Cortex of kidney (tissue), 1 donor: Measurements from ENCODE around the gene VPS29.
"Not testable (repeated sequence)": the region's sequence is repeated elsewhere in the genome, so short reads cannot be mapped to it uniquely, and the experiment has no call there.

Experiments
- DNase-seq: peaks from one replicate; lab custom pipeline; 2025; lab: John Stamatoyannopoulos, UW

VPS29 gene

DNA sequence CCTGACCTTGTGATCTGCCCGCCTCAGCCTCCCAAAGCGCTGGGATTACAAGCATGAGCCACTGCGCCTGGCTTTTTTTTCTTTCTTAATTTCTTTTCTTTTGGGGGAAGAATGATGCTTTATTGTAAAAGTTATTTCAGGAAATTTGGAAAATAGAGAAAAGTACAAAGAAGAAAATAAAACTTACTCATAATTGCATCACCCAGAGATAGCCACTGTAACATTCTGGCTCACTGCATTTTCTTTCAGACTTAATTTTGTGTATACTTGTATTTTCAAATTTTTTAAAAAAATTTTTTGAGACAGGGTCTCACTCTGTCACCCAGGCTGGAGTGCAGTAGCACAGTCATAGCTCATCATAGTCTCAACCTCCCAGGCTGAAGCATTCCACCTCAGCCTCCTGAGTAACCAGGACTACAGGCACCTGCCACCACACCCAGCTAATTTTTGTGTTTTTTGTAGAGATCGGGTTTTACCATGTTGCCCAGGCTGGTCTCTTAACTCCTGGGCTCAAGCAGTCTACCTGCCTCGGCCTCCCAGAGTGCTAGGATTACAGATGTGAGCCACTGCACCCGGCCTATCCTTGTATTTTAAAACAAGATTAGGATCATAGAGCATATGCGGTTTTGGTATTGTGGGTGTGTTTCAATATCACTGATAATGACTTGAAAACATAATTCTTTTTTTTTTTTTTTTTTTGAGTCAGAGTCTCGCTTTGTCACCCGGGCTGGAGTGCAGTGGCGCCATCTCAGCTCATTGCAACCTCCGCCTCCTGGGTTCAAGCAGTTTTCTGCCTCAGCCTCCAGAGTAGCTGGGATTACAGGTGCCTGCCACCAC lies 19.2 kb upstream of the VPS29 start:
- DNase-seq: not testable (repeated sequence)

DNA sequence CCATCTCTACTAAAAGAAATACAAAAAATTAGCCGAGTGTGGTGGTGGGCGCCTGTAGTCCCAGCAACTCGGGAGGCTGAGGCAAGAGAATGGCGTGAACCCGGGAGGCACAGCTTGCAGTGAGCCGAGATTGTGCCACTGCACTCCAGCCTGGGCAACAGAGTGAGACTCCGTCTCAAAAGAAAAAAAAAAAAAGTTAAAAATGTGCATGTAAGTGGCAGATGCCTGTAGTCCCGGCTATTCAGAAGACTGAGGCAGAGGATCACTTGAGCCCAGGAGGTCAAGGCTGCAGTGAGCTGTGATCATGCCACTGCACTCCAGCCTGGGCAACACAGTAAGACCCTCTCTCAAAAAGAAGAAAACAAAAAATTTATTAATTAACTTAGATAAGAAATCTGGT lies 16.1 kb upstream of the VPS29 start:
- not testable (repeated sequence) for DNase-seq

DNA sequence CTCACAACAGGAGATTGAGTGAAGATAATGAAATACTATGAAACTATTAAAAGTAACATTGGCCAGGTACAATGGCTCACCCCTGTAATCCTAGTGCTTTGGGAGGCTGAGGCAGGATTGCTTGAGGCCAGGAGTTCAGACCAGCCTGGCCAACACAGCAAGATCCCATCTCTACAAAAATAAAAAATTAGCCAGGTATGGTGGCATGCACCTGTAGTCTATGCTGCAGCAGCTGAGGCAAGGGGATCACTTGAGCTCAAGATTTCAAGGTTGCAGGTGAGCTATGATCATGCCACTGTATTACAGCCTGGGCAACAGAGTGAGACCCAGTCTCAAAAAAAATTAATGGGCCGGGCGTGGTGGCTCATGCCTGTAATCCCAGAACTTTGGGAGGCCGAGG lies 15.1 kb upstream of the VPS29 start:
- DNase-seq: no peak

DNA sequence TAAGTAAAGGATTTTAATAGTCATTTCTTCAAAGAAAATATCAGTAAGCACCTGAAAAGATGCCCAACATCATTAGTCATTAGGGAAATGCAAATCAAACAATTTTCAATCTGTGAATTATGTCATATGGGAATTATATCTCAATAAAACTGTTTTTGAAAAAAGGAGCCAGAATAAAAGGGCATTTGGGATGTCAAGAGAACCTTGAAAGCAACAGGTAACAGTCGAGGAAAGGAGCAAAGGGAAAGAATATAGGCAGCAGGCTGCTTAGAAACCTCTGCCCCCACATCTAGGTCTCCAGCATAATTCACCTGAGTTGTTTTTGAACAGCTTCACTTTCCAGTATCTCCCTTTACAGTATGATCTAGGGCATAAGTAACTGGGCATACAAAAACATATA lies 12.5 kb upstream of the VPS29 start:
- no peak for DNase-seq

DNA sequence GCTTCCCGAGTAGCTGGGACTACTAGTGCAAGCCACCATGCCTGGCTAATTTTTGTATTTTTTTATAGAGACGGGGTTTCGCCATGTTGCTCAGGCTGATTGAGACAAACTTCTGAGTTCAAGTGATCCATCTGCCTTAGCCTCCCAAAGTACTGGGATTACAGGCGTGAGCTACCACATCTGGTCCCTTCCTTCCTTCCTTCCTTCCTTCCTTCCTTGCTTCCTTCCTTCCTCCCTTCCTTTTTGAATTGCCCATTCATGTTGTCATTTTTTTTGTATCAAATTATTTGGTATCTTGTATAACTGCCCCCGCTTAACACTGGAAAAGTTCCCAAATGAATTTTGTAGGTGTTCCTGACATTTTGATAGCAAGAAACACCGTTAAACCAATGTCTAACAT lies 11.9 kb upstream of the VPS29 start:
- DNase-seq: no peak

DNA sequence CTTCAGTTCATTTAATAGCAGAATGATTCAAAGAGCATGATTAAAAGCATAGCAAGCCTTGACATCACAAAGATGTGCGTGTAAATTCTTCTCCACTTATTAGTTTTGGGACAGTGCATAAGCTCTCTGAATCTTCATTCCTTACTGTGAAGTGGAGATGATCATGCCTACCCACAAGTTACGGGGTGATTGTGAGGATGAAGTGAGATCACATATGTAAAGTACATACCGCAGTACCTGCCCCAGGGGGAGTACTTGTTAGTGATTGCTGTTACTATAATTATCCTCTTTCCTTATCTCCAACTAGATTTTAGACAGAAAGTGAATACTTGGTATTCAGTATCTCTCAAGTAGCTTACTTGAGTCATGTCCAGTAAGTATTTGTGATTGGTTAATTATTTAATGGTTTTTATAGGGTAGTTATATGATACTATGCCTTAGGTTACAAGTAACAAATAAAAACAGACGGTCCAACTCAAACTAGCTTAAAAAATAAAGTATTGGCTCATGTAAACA lies 6.2 kb upstream of the VPS29 start:
- DNase-seq: no peak

DNA sequence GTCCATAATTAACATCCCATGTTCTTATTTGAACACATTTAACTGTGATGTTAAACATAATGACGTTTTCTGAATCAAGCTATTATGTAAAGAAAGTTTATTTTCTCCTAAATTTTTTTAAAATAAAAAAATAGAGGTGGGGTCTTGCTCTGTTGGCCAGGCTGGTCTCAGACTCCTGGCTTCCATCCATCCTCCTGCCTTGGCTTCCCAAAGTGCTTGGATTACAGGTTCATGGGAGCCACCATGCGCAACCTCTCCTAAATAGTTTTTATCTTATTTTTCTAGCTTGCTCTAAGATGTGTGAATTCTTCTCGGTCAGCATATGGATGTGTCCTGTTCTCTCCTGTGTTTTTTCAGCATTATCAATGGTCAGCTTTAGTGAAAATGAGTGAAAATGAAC lies 3.4 kb upstream of the VPS29 start:
- DNase-seq: no peak

DNA sequence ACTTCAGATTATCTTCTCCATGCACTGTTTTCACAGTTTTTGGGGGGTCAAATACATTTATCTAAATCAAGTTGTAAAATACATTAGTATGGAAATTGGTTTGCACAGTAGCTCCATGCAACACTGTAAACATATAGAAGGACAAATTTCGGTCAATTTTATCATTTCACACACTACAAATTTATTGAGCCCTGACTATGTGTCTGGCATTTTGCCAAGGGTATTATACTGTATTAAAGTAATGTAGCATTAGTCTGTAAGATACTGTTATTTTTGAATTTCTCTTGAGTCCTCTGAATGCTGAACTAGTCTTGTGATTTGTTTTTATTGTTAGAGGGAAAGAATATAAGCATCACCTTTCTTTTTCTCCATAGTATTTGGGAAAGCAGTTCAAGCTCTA lies 1.5 kb upstream of the VPS29 start:
- no peak for DNase-seq

DNA sequence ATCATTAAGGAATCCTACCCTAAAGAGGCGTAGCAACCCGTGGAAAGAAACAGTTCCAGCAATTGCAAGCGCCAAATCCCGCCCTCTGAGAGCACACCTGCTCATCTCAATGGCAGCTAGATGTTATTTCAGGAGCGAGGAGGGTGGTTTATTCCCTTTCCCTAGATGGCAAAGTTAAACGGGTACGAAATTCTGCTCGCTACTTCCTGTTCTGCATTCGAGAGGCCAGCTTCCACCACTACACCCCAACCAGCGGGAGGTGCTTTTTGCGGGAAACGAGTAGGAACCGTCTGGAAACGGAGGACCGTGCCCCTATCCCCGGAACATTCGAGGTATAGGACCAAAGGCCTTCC lies 536 bp downstream of the VPS29 start:
- DNase-seq: no peak

DNA sequence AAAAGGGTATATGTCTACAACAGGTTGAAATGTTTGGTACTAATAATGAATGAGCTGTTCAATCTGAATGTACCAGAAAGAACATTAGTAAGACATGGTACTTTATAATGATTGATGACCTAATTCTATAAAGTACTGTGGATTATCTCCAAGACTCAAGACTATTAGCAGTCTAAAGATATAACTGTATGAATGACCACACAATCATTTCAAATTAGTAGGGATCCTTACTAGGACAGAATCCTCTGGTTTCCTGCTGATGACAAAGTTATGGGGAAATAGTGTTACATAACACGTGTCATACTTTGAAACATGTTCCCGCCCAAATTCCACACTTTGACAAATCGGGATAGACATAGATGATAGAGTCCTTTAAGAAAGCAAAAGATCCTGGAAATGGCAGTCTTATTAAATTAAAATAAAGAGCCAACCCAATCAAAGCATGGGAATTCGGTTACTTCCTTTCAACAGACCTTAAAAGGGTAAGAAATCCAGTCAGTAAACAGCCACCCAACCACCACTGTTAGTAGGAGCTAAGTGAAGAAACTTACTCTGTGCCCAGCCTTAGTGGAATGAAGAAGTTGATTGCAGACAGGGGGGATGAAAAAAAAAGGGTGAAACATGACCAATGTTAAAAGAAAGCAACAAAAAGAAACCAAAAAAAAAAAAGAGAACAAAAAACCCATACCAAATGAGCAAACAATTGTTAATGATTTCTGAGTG lies 2.8 kb downstream of the VPS29 start:
- DNase-seq: no peak

DNA sequence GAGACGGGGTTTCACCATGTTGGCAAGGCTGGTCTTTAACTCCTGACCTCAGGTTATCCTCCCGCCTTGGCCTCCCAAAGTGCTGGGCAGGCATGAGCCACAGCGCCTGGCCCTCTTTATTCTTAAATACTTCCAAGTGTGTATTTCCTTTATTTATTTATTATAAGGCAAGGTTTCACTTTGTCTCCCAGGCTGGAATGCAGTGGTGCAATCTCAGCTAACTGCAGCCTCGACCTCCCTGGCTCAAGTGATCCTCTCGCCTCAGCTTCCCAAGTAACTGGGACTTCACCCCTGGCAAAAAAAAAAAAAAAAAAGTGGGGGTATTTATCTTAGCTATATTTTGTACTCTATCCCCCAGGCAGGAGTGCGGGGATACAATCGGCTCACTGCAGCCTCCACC lies 26.5 kb downstream of the VPS29 start:
- no peak for DNase-seq

DNA sequence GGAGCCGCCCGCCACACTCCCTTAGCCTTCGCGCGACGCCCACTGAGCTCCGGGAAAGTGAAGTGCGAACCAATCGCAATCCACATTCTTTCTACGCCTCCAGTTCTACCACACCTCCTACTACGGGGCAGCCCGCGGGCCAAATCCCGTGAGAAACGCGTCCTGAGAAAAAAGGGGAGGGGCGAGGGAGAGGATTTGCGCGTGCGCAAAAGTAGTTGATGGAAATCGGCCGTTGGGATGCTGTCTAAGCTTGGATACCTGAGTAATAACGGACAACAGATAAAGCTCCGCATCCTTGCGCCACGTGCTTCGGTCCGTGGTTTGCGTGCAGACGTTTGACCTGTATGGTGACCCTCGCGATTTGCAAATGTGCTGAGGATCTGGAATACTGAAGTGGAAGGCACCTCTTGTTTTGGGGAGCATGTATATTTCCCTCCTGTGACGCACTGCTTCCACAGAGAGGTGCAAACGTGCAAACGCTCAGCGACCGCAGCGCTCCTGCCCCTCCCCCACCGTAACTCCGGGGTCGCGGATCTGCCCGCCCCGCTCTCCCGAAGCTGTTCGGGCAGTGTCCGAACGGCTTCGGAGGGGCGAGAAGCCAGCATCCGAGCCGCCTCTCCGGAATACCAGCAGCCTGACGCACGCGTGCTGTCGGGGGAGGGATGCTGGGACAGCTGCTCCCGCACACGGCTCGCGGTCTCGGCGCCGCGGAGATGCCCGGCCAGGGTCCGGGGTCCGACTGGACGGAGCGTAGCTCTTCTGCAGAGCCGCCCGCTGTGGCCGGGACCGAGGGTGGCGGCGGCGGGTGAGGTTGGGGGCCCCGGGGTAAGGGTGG lies 33.5 kb downstream of the VPS29 start, which contains the start of the genes FAM216A and GPN3:
Gene FAM216A, plus strand, starts transcription at position 632 of the 835 bp plus-strand sequence. Its CDS starts 31 bp downstream, at position 663.
Gene GPN3, minus strand, starts transcription at position 44 of the 835 bp plus-strand sequence. CDS start 54 bp downstream, outside the sequence.
- DNase-seq: peak; percentile 27

DNA sequence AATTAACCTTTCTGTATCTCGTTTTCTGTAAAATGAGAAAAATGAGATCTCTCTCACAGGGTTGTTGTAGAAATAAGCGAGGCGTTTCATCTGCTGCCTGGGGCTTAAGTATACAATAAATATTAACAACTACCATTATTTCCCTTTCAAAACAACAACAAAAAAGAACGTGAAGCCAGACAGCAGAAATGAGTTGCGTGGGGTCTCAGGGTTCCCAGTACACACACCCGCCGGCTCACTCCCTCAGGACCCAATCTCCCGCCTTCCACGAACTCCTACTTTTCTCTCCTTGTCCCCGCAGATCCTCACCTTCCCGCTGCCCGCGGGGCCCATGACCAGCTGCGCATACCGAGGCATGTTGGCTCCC lies 34.1 kb downstream of the VPS29 start:
- no peak for DNase-seq

DNA sequence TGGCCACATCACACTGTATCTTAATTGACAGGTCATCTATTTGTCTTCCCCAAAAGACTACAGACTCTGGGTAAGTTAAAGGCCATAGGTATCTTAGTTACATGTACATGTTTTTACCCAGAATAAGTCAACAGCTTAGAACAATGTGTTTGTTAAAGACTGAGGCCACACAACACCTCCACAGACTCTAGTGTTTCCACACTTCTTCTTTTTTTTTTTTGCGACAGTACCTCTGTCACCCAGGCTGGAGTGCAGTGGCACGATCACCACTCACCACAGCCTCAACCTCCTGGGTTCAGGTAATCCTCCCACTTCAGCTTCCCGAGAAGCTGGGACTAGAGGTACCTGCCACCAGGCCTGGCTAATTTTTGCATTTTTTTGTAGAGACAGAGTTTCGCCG lies 35.1 kb downstream of the VPS29 start:
- DNase-seq: no peak

DNA sequence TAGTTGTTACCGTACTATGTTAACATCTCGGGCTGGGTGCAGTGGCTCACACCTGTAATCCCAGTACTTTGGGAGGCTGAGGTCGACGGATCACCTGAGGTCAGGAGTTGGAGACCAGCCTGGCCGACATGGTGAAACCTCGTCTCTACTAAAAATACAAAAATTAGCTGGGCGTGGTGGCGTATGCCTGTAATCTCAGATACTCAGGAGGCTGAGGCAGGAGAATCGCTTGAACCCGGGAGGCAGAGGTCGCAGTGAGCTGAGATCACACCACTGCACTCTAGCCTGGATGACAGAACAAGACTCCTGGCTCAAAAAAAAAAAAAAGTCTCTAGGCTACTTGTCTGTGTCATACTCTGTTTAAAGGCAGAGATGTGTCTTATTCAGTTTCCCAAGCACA lies 36.1 kb downstream of the VPS29 start:
- DNase-seq: not testable (repeated sequence)

DNA sequence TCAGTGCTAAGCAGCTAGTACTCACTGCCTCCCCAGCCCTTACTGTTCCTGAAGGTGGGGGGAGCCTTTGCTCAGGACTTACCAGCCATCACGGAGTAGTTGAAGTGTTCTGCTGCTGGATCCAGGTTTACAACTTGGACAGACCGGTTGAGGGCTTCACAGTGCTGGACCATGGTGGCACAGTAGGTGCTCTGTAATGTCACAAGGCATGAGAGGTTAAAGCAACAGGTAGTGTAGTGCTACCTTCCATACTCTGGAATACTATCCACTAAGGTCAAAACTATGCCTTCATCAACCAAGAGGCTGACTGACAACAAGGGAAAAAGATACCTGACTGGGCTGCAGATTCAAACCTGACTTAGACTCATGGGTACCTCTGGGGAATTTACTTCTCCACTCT lies 36.9 kb downstream of the VPS29 start:
- DNase-seq: no peak

DNA sequence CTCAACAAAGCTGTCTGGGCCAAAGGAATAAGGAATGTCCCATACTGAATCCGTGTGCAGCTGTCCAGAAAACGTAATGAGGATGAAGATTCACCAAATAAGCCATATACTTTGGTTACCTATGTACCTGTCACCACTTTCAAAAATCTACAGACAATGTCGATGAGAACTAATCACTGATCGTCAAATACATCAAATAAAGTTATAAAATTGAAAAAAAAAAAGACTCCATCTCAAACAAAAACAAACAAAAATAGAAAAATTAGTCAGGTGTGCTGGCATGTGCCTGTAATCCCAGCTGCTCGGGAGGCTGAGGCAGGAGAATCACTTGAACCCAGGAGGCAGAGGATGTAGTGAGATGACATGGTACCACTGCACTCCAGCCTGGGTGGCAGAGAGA lies 40.7 kb downstream of the VPS29 start:
- DNase-seq: not testable (repeated sequence)

DNA sequence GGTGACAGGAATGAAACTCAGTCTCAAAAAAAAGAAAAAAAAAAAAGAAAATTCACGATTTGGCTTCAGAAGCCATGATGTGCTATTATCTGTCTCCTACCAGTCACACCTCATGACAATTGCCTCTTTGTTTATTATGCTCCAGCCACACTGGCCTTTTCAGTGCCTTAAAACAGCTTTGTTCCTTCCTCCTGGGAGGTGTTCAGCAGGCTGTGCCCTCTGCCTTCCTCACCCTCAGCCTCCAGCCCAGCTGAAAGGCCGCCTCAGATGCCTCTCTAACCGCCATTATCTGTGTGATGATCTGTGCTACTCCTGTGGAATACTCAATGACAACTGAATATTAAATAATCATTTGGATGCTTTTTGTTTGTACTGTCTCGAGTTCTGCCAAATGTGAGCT lies 43.2 kb downstream of the VPS29 start:
- no peak for DNase-seq

DNA sequence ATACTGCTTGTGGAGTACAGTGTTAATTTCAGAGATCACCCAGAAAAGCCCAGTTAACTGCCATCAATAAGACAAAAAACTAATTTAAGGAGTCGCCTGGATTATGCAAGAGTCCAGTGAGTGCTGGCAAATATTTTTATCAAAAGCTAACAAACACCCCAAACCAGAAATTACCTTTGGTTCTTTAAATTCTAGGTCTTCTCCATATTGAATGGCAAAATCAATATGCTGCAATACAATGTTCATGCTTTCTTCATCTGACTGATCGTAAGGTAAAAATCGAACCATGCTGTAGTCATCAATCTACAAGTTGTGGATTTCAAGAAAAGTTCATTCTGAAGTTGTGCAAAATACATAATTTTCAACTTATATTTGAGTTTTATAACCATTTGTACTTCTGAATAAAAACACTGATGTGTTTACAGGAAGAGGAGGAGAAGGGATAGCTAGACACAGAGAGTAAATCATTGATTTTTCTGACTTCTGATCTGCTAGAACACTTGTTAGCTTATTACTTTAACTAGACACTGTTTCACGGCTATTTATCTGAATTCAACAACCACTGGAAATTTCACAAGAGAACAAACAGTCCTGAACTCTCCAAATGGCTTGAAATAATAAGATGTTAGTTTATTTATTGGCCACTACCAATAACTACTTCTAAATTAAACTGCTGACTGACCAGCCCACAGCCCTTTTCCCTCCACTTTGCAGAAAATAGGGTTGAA lies 48.2 kb downstream of the VPS29 start:
- DNase-seq: no peak

DNA sequence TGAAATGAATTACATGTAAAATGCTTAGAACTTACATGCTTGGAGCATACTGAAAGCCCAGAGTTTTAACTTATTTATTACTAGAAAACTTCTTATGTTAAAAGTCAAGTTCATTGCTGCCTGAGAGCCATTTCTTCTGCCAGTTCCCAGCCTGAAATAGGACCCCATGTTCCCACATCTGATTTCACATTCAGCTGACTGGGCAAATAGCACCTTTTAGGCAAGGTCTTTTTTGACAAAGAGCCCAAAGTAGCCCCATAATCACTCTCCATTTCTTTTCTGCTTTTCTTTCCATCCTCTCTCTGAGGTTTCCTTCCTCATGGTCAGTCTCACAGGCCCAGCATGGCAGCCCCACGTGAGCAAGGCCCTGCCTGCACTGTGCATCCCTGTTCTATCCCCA lies 50.6 kb downstream of the VPS29 start:
- DNase-seq: no peak

DNA sequence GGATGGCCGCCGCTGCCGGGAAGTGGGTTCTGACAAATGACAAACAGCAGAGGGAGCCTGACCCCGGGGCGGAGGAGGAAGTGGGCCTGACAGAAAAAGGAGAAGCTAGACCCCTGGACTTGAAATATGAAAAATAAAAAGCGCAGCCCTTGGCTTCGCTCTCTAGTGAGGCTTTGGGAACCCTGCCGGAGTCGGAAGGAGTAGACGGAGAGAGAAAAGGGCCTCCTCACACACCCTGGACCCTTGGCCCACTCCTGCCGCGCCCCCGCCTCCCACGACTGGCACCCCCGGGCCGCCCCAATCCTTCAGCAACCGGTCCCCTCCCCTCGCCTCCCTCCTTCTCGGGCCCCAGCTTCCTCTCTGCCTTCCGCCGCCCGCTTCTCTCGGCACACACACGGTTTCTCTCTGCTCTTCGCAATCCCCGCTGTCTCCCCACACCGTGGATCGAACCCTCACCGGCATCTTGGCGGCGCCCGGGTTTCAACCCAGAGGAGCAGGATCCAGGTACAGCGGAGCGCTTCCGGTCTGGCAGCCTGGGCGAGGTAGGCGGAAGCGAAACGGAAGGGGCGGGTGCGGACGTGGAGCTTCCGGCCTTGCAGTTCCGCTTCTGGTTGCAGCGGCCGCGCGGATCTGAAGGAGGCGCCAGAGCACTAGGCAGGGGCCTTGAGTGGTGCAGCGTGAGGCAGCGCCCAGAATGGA lies 52.0 kb downstream of the VPS29 start, which contains the start of gene ARPC3:
Gene ARPC3, minus strand, starts transcription at position 539 of the 699 bp plus-strand sequence. Its CDS starts 77 bp downstream, at position 462.
- peak; percentile 8 for DNase-seq
